HepG2 (cell line): Measurements from ENCODE around the gene PLG. TPM values are rescaled to one million over a fixed set of nuclear protein-coding genes. Genes with fewer than 3 reads are reported as not detected.

Source experiments
- E2F1 ChIP-seq: sonication (generic); formaldehyde crosslinking; IDR thresholded peaks from 2 replicates; pipeline ENCODE4 v1.5.0; 2020; ENCODE audit warnings: missing genetic modification reagents
- GABPA ChIP-seq, 2 experiments: IDR thresholded peaks; 2 replicates each; pipeline ENCODE4 v1.6.1; 2011 to 2016; ENCODE audit warnings: low read depth in 2 of 2, low read length in 1 of 2, missing biosample characterization in 1 of 2, missing genetic modification characterization in 1 of 2
- HIC2 ChIP-seq: sonication (generic); formaldehyde crosslinking; IDR thresholded peaks from 2 replicates; pipeline ENCODE4 v1.9.0; 2022; ENCODE audit warnings: low read depth, missing genetic modification reagents
- KLF11 ChIP-seq: IDR thresholded peaks from 2 replicates; pipeline ENCODE4 v1.6.1; 2016; ENCODE audit warnings: missing compliant biosample characterization
- KLF9 ChIP-seq: IDR thresholded peaks from 2 replicates; pipeline ENCODE4 v1.6.1; 2016; ENCODE audit warnings: low read depth
- RNF219 ChIP-seq: sonication (generic); formaldehyde crosslinking; IDR thresholded peaks from 2 replicates; pipeline ENCODE4 v1.5.0; 2020; ENCODE audit warnings: mild to moderate bottlenecking, missing genetic modification reagents
- SIN3A ChIP-seq: IDR thresholded peaks from 2 replicates; pipeline ENCODE4 v1.6.1; 2011; ENCODE audit warnings: low read depth, mild to moderate bottlenecking, control low read depth, low read length, borderline replicate concordance
- SNAPC2 ChIP-seq: sonication (generic); formaldehyde crosslinking; IDR thresholded peaks from 2 replicates; pipeline ENCODE4 v1.8.1; 2022; ENCODE audit warnings: mild to moderate bottlenecking, missing genetic modification reagents
- SOX5 ChIP-seq: IDR thresholded peaks from 2 replicates; pipeline ENCODE4 v1.6.1; 2016; ENCODE audit warnings: borderline replicate concordance
- ZC3H13 ChIP-seq: sonication (generic); formaldehyde crosslinking; IDR thresholded peaks from 2 replicates; pipeline ENCODE4 v1.8.1; 2023; ENCODE audit warnings: mild to moderate bottlenecking, missing genetic modification reagents, moderate library complexity
- ZFP36 ChIP-seq: fragments of 150-350 bp; IDR thresholded peaks from 2 replicates; pipeline ENCODE4 v1.6.1; 2018; ENCODE audit warnings: borderline replicate concordance, low read length, low read depth; ENCODE audit not compliant: partially characterized antibody
- ZFP91 ChIP-seq: sonication (generic); formaldehyde crosslinking; IDR thresholded peaks from 2 replicates; pipeline ENCODE4 v1.9.0; 2022; ENCODE audit warnings: missing genetic modification reagents, mild to moderate bottlenecking, borderline replicate concordance
- ZNF232 ChIP-seq: sonication (generic); formaldehyde crosslinking; IDR thresholded peaks from 2 replicates; pipeline ENCODE4 v1.4.0; 2020; ENCODE audit warnings: missing genetic modification reagents, borderline replicate concordance
- ZNF256 ChIP-seq: sonication (generic); formaldehyde crosslinking; conservative IDR thresholded peaks from 2 replicates; pipeline ENCODE4 v1.4.0; 2020; ENCODE audit warnings: missing genetic modification reagents
- ZNF329 ChIP-seq: sonication (generic); formaldehyde crosslinking; IDR thresholded peaks from 2 replicates; pipeline ENCODE4 v1.9.0; 2021; ENCODE audit warnings: low read depth, mild to moderate bottlenecking, missing genetic modification reagents
- ZNF510 ChIP-seq: sonication (generic); formaldehyde crosslinking; IDR thresholded peaks from 2 replicates; pipeline ENCODE4 v1.4.0; 2020; ENCODE audit warnings: low read depth, mild to moderate bottlenecking, missing genetic modification reagents
- polyA plus RNA-seq, 8 experiments: library from polyadenylated mRNA; depleted of rRNA in 3 of 8; stranded (reverse) in 7 of 8; unstranded in 1 of 8; fragments of >200 nt; fragmentation: Illumina TruSeq in 4 of 8; extraction: Trizol in 4 of 8; gene quantifications; 2 replicates each; pipeline versions ENCODE4 v1.2.1 to v1.2.3, GENCODE V29; 2011 to 2016; ENCODE audit warnings: low read depth in 4 of 8, missing spikeins in 1 of 8, mixed read lengths in 1 of 8; ENCODE audit not compliant: insufficient read depth in 1 of 8
- total RNA-seq, 5 experiments: library from RNA; depleted of rRNA; stranded (reverse); fragments of >200 nt; fragmentation: Illumina TruSeq; extraction: Trizol; gene quantifications; 2 replicates each; pipeline ENCODE4 v1.2.3, GENCODE V29; 2016; ENCODE audit warnings: low read depth in 1 of 5

Gene PLG
- total and polyA plus RNA-seq, 2 of the 13 experiments (the other 11 are each of a cell fraction or from before 2014, with no cell fraction given) = 1.7 to 10.7 TPM

- no peak for TF ChIP-seq SOX5 (CRISPR knock-in tag)
- TF ChIP-seq ZNF510 (CRISPR knock-in tag) = no peak
- no peak for TF ChIP-seq ZNF329 (CRISPR knock-in tag)
- TF ChIP-seq ZNF232 (CRISPR knock-in tag) = no peak
- TF ChIP-seq HIC2 (CRISPR knock-in tag) = no peak
- TF ChIP-seq E2F1 (CRISPR knock-in tag) = no peak
- no peak for TF ChIP-seq ZNF256
- TF ChIP-seq KLF11 = no peak
- TF ChIP-seq ZFP91 = peak; percentile 52; the same call in 1 of the 2 replicates
- TF ChIP-seq KLF9 (CRISPR knock-in tag) = no peak
- TF ChIP-seq GABPA (IDR thresholded peaks at IDR 0.05; ENCODE audit: low read depth, low read length) = no peak
- TF ChIP-seq GABPA (CRISPR knock-in tag; IDR thresholded peaks at IDR 0.05; ENCODE audit: low read depth) = no peak
- no peak for TF ChIP-seq RNF219
- no peak for TF ChIP-seq ZFP36
- TF ChIP-seq ZC3H13 (CRISPR knock-in tag) = no peak
- TF ChIP-seq SIN3A = no peak
- TF ChIP-seq SNAPC2 (CRISPR knock-in tag) = no peak
- TF ChIP-seq, all 625 proteins: peak for 66
Measured at GRCh38 chr6:160766989-160767646, 65.1 kb downstream of the PLG start (continued).
